Hepatocyte (in vitro differentiated cells): ENCODE results near the gene ACCSL.

Experiments used
- EZH2 ChIP-seq: fragments of 200-600 bp; sonication (generic); IDR thresholded peaks from 2 replicates; pipeline ENCODE4 v1.6.1; 2016; ENCODE audit warnings: antibody characterized with exemption, mild to moderate bottlenecking, borderline replicate concordance
- EZH2phosphoT487 ChIP-seq: fragments of 200-600 bp; sonication (generic); IDR thresholded peaks from one replicate; pipeline ENCODE4 v1.6.1; 2018; ENCODE audit warnings: antibody characterized with exemption, mild to moderate bottlenecking, low read depth, moderate library complexity; ENCODE audit not compliant: unreplicated experiment, severe bottlenecking
- TF ChIP-seq, protein P1 (sequence below): fragments of 200-600 bp; sonication (generic); IDR thresholded peaks from 2 replicates; pipeline ENCODE4 v1.5.1; 2016; ENCODE audit warnings: antibody characterized with exemption, mild to moderate bottlenecking; ENCODE audit not compliant: poor library complexity

DNA sequence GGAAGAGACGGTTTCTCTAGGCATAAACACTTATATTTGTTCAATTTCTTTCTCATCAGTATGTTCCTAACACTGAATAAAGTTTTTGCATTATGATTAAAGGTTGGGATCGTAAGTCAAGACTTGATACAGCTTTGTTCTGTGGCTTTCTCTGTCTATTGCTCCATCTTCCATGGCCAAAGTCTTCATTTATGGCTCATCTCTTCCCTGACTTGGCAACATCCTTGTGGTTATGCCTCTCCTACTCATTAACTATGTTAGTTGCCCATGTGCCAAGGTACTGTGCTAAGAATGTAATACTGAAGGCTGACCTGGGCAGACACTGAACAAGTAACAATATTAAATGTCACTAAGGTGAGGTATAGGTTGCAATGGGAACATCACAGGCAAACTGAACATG lies 1.6 kb upstream of the ACCSL start:
- TF ChIP-seq, protein P1, sequence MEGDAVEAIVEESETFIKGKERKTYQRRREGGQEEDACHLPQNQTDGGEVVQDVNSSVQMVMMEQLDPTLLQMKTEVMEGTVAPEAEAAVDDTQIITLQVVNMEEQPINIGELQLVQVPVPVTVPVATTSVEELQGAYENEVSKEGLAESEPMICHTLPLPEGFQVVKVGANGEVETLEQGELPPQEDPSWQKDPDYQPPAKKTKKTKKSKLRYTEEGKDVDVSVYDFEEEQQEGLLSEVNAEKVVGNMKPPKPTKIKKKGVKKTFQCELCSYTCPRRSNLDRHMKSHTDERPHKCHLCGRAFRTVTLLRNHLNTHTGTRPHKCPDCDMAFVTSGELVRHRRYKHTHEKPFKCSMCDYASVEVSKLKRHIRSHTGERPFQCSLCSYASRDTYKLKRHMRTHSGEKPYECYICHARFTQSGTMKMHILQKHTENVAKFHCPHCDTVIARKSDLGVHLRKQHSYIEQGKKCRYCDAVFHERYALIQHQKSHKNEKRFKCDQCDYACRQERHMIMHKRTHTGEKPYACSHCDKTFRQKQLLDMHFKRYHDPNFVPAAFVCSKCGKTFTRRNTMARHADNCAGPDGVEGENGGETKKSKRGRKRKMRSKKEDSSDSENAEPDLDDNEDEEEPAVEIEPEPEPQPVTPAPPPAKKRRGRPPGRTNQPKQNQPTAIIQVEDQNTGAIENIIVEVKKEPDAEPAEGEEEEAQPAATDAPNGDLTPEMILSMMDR = no peak
- no peak for TF ChIP-seq EZH2phosphoT487
- TF ChIP-seq EZH2 = no peak
